Measurements from ENCODE around the gene MCTP1. TPM values are rescaled to one million over a fixed set of nuclear protein-coding genes. Genes with fewer than 3 reads are reported as not detected.

The MCTP1 gene
- total and polyA plus RNA-seq, 9 of the 15 experiments (the other 6 are each of a cell fraction or from before 2014, with no cell fraction given), result 0.04 to 0.93 (median 0.06) TPM; not detected in 4

- H3K4me1 ChIP-seq (replicated peaks in 1 of 2; ENCODE audit: control insufficient read depth in 2 of 2, insufficient read depth in 2 of 2, low read length in 2 of 2), result no peaks in the 10 kb centered on the region
- ChIA-PET POLR2A (no interaction called here), CTCF (ENCODE audit: low intra/inter-chr PET ratio) (no interaction called here)
- no peaks in the 10 kb centered on the region for H3K79me2 ChIP-seq (ENCODE audit: control insufficient read depth, insufficient read depth, low read length)
- no peak overlapping the region for H3K4me2 ChIP-seq (ENCODE audit: insufficient read depth, low read length)
- ATAC-seq (no peak), FAIRE-seq (no peak), DNase-seq (ENCODE audit: extremely low read depth in 1 of 4, low spot score in 3 of 4) (no peak)
- no TSS peak for BruUV-seq (replicated peaks)
- intact Hi-C loops (cut with micrococcal nuclease), result no loop called here
- WGBS (ENCODE audit: insufficient coverage, low coverage, missing lambda C conversion rate), result 4% methylated on average over 3 of the region's 3 CpGs
- H3K4me3 ChIP-seq, result no peak overlapping the region
- no peaks in the 10 kb centered on the region for H3K27me3 ChIP-seq (ENCODE audit: control insufficient read depth in 2 of 2, insufficient read depth in 2 of 2, low read length in 2 of 2)
- in situ Hi-C loops (cut with MboI), result no loop called here
- no peak overlapping the region for H3K9ac ChIP-seq (ENCODE audit: insufficient read depth in 1 of 2, low read depth in 2 of 2, low read length in 2 of 2)
- TF ChIP-seq RAD51 (IDR thresholded peaks at IDR 0.05; ENCODE audit: borderline replicate concordance, low read depth) (no peak), ZNF717 (CRISPR knock-in tag; IDR thresholded peaks at IDR 0.05) (no peak), ZNF253 (CRISPR knock-in tag; conservative IDR thresholded peaks at IDR 0.05) (no peak), KAT8 (IDR thresholded peaks at IDR 0.05; ENCODE audit: low read depth) (no peak), BMI1 (IDR thresholded peaks at IDR 0.05; ENCODE audit: low read length) (no peak)
- TF ChIP-seq, protein P1, sequence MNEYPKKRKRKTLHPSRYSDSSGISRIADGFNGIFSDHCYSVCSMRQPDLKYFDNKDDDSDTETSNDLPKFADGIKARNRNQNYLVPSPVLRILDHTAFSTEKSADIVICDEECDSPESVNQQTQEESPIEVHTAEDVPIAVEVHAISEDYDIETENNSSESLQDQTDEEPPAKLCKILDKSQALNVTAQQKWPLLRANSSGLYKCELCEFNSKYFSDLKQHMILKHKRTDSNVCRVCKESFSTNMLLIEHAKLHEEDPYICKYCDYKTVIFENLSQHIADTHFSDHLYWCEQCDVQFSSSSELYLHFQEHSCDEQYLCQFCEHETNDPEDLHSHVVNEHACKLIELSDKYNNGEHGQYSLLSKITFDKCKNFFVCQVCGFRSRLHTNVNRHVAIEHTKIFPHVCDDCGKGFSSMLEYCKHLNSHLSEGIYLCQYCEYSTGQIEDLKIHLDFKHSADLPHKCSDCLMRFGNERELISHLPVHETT (CRISPR knock-in tag; conservative IDR thresholded peaks at IDR 0.05 in 1 of 2, IDR thresholded peaks at IDR 0.05 in 1 of 2), result no peak
- H4K20me1 ChIP-seq (replicated peaks; ENCODE audit: control insufficient read depth, insufficient read depth, low read length), result no peaks in the 10 kb centered on the region
- H3K9me1 ChIP-seq (ENCODE audit: control insufficient read depth, insufficient read depth, low read length), result no peaks in the 10 kb centered on the region
- H3K36me3 ChIP-seq (ENCODE audit: control insufficient read depth, insufficient read depth, low read length), result no peaks in the 10 kb centered on the region
- no peak overlapping the region for H2AFZ ChIP-seq (ENCODE audit: low read depth, low read length)
- no peaks in the 10 kb centered on the region for H3K9me3 ChIP-seq (replicated peaks; ENCODE audit: control insufficient read depth, insufficient read depth, low read depth, low read length)
- no peak overlapping the region for H3K27ac ChIP-seq (ENCODE audit: extremely low read depth, low read depth, low read length)
Measured at GRCh38 chr5:94820488-94820887, 464.4 kb downstream of the MCTP1 start.
